Measurements from ENCODE around the gene GNAL. TPM values are rescaled to one million over a fixed set of nuclear protein-coding genes. Genes with fewer than 3 reads are reported as not detected.
"Not testable (repeated sequence)": the region's sequence is repeated elsewhere in the genome, so short reads cannot be mapped to it uniquely, and the experiment has no call there.

Gene GNAL
- total RNA-seq, 1 experiment from 2014 or later, result 24.5 TPM

- Histone ChIP-seq H3K36me3 (replicated peaks; ENCODE audit: control insufficient read depth, insufficient read depth, low read length) (peaks cover 1% of the 10 kb centered on the region; the same call in 1 of the 2 replicates), H3K4me3 (ENCODE audit: insufficient read depth, low read depth, low read length) (no peak overlapping the region), H3K27me3 (ENCODE audit: control insufficient read depth, insufficient read depth, low read length) (no peaks in the 10 kb centered on the region)
- DNase-seq, result no peak
Observed at GRCh38 chr18:11880586-11881304, 191.7 kb downstream of the GNAL start.

GRCh38 chr18:11882636-11883035 lies 193.6 kb downstream of the GNAL start:
- no peak for DNase-seq
- no peak overlapping the region for H3K4me3 ChIP-seq (ENCODE audit: insufficient read depth, low read depth, low read length)
- H3K27me3 ChIP-seq (ENCODE audit: control insufficient read depth, insufficient read depth, low read length), result no peaks in the 10 kb centered on the region
- H3K36me3 ChIP-seq (replicated peaks; ENCODE audit: control insufficient read depth, insufficient read depth, low read length), result peaks cover 1% of the 10 kb centered on the region

GRCh38 chr18:11883153-11883552 lies 194.1 kb downstream of the GNAL start:
- no peaks in the 10 kb centered on the region for H3K27me3 ChIP-seq (ENCODE audit: control insufficient read depth, insufficient read depth, low read length)
- DNase-seq, result no peak
- H3K36me3 ChIP-seq (replicated peaks; ENCODE audit: control insufficient read depth, insufficient read depth, low read length), result peaks cover 3% of the 10 kb centered on the region
- no peak overlapping the region for H3K4me3 ChIP-seq (ENCODE audit: insufficient read depth, low read depth, low read length)

GRCh38 chr18:11884396-11885030 lies 195.4 kb downstream of the GNAL start:
- DNase-seq, result no peak
- Histone ChIP-seq H3K27me3 (ENCODE audit: control insufficient read depth, insufficient read depth, low read length) (no peaks in the 10 kb centered on the region), H3K36me3 (replicated peaks; ENCODE audit: control insufficient read depth, insufficient read depth, low read length) (peaks cover 3% of the 10 kb centered on the region), H3K4me3 (ENCODE audit: insufficient read depth, low read depth, low read length) (no peak overlapping the region)

- DNase-seq, result no peak
- peaks cover 3% of the 10 kb centered on the region for H3K36me3 ChIP-seq (replicated peaks; ENCODE audit: control insufficient read depth, insufficient read depth, low read length)
- no peaks in the 10 kb centered on the region for H3K27me3 ChIP-seq (ENCODE audit: control insufficient read depth, insufficient read depth, low read length)
- H3K4me3 ChIP-seq (ENCODE audit: insufficient read depth, low read depth, low read length), result no peak overlapping the region
Observed at GRCh38 chr18:11885278-11885947, 196.3 kb downstream of the GNAL start.

GRCh38 chr18:11886577-11887110 lies 197.6 kb downstream of the GNAL start:
- peak; percentile 73 for DNase-seq
- Histone ChIP-seq H3K36me3 (replicated peaks; ENCODE audit: control insufficient read depth, insufficient read depth, low read length) (peaks cover 3% of the 10 kb centered on the region), H3K4me3 (ENCODE audit: insufficient read depth, low read depth, low read length) (no peak overlapping the region)

GRCh38 chr18:11887328-11888128 lies 198.5 kb downstream of the GNAL start:
- peaks cover 3% of the 10 kb centered on the region for H3K36me3 ChIP-seq (replicated peaks; ENCODE audit: control insufficient read depth, insufficient read depth, low read length)
- H3K4me3 ChIP-seq (ENCODE audit: insufficient read depth, low read depth, low read length), result no peak overlapping the region
- no peak for DNase-seq
- no peaks in the 10 kb centered on the region for H3K27me3 ChIP-seq (ENCODE audit: control insufficient read depth, insufficient read depth, low read length)

More at GRCh38 chr18:11886577-11887110, 197.6 kb downstream of the GNAL start:
- no peaks in the 10 kb centered on the region for H3K27me3 ChIP-seq (ENCODE audit: control insufficient read depth, insufficient read depth, low read length)

- no peak overlapping the region for H3K4me3 ChIP-seq (ENCODE audit: insufficient read depth, low read depth, low read length)
- peaks cover 5% of the 10 kb centered on the region for H3K36me3 ChIP-seq (replicated peaks; ENCODE audit: control insufficient read depth, insufficient read depth, low read length)
- H3K27me3 ChIP-seq (ENCODE audit: control insufficient read depth, insufficient read depth, low read length), result no peaks in the 10 kb centered on the region
- no peak for DNase-seq
Observed at GRCh38 chr18:11888726-11889125, 199.7 kb downstream of the GNAL start.

- Histone ChIP-seq H3K4me3 (ENCODE audit: insufficient read depth, low read depth, low read length) (no peak overlapping the region), H3K27me3 (ENCODE audit: control insufficient read depth, insufficient read depth, low read length) (no peaks in the 10 kb centered on the region), H3K36me3 (replicated peaks; ENCODE audit: control insufficient read depth, insufficient read depth, low read length) (peaks cover 5% of the 10 kb centered on the region)
- no peak for DNase-seq
Observed at GRCh38 chr18:11889284-11889683, 200.2 kb downstream of the GNAL start.

GRCh38 chr18:11891737-11892136 lies 202.7 kb downstream of the GNAL start:
- H3K36me3 ChIP-seq (replicated peaks; ENCODE audit: control insufficient read depth, insufficient read depth, low read length), result peaks cover 6% of the 10 kb centered on the region
- DNase-seq, result no peak

GRCh38 chr18:11892438-11892837 lies 203.4 kb downstream of the GNAL start:
- DNase-seq; H3K36me3 ChIP-seq (replicated peaks; ENCODE audit: control insufficient read depth, insufficient read depth, low read length); H3K27me3 ChIP-seq (ENCODE audit: control insufficient read depth, insufficient read depth, low read length); H3K4me3 ChIP-seq (ENCODE audit: insufficient read depth, low read depth, low read length): not testable (repeated sequence)

More at GRCh38 chr18:11891737-11892136, 202.7 kb downstream of the GNAL start:
- Histone ChIP-seq H3K4me3 (ENCODE audit: insufficient read depth, low read depth, low read length) (no peak overlapping the region), H3K27me3 (ENCODE audit: control insufficient read depth, insufficient read depth, low read length) (no peaks in the 10 kb centered on the region)

GRCh38 chr18:11897781-11898180 lies 208.7 kb downstream of the GNAL start:
- Histone ChIP-seq H3K4me3 (ENCODE audit: insufficient read depth, low read depth, low read length) (no peak overlapping the region), H3K27me3 (ENCODE audit: control insufficient read depth, insufficient read depth, low read length) (no peaks in the 10 kb centered on the region), H3K36me3 (replicated peaks; ENCODE audit: control insufficient read depth, insufficient read depth, low read length) (peaks cover 4% of the 10 kb centered on the region)
- no peak for DNase-seq

- H3K36me3 ChIP-seq (replicated peaks; ENCODE audit: control insufficient read depth, insufficient read depth, low read length), result peaks cover 2% of the 10 kb centered on the region
- no peak for DNase-seq
Observed at GRCh38 chr18:11899063-11899462, 210.0 kb downstream of the GNAL start.

GRCh38 chr18:11901826-11902438 lies 212.9 kb downstream of the GNAL start:
- no peak overlapping the region for H3K4me3 ChIP-seq (ENCODE audit: insufficient read depth, low read depth, low read length)
- DNase-seq, result no peak
- H3K27me3 ChIP-seq (ENCODE audit: control insufficient read depth, insufficient read depth, low read length), result no peaks in the 10 kb centered on the region
- H3K36me3 ChIP-seq (replicated peaks; ENCODE audit: control insufficient read depth, insufficient read depth, low read length), result no peaks in the 10 kb centered on the region

More at GRCh38 chr18:11899063-11899462, 210.0 kb downstream of the GNAL start:
- Histone ChIP-seq H3K27me3 (ENCODE audit: control insufficient read depth, insufficient read depth, low read length) (no peaks in the 10 kb centered on the region), H3K4me3 (ENCODE audit: insufficient read depth, low read depth, low read length) (no peak overlapping the region)

Measured in H7 (cell line).